DMS 273 treated with DMSO at 0.1 percent for 48 hours (cell line): Measurements from ENCODE around the gene PTPRN2.
A peak's percentile ranks its signal among the peaks of the same experiment; 100 is the strongest.

Experiments used
- DNase-seq: peaks from one replicate; lab custom pipeline; 2025; lab: John Stamatoyannopoulos, UW

PTPRN2 gene

GRCh38 chr7:157690833-157691585, 896.6 kb downstream of the PTPRN2 start:
- DNase-seq = peak; percentile 79

DNA sequence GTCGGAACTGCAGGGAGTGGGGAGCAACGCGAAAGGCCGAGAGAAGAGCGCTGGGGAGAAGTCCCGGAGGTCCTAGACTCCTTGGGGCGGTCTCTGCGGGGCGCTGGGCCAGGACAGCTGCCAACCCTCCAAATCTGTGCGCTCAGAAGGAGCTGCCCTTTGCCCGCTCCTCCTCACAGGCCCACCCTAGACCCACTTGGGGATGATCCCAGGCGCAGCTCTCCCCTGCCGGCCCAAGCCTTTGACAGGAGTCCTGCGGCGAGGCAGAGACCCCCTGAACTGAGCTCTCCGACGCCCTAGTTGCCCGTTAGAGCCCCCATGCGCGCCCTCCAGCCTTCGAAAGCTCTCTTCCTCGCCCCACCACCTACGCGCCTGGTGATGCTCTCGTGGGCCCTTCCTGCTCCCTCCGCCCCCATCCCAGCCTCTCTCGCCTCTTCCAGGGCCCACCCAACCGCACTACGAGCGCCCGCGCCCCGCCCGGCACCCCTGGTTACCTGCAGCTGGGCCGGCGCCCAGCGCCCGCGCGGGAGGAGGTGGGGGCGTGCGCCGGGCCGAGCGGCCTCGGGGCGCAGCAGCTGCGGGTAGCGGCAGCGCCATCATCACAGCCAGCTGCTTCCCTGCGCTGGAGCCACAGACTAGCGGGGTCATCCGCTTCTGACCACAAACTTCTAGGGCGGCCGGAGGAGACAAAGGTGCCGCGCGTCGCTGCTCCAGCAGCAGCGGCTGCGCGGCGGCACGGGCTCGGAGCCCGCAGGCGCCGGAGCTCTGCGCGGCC, 897.4 kb downstream of the PTPRN2 start:
- no peak for DNase-seq

GRCh38 chr7:157689269-157690057, 898.2 kb downstream of the PTPRN2 start:
- DNase-seq = no peak

DNA sequence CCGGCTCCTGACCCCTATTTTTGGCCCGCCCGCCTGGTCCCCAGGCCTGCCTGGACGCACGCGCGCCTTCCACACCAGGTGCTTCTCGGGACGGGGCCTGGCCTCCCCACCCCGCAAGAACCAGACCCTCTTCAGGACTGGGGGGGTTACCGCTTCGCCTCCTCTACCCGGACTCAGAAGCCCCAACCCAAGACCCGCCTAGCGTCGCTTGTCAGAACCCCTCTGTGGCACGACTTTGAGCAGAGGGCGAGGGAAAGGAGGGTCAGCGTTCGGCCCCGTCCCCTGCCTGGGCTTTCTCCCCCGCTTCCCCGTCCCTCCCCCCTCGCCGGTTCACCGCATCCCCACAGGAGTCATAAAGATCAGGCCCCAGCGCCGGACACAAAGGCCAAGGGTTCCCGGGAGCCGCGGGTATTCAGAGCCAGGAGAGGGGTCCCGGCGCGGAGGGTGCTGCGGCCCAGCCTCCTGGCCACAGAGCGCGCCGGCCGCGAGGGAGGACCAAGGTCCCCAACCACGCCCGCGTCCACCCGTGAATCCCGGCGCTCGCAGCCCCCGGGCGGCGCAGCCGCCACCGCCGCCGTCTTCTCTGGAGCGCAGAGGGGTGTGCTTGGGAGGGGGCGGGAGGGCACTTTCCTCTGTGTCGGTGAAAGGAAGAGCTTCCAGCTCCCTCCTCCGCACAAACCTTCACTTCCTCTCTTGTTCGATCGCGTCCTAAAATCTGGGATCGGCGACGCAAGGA, 898.9 kb downstream of the PTPRN2 start:
- DNase-seq = no peak

DNA sequence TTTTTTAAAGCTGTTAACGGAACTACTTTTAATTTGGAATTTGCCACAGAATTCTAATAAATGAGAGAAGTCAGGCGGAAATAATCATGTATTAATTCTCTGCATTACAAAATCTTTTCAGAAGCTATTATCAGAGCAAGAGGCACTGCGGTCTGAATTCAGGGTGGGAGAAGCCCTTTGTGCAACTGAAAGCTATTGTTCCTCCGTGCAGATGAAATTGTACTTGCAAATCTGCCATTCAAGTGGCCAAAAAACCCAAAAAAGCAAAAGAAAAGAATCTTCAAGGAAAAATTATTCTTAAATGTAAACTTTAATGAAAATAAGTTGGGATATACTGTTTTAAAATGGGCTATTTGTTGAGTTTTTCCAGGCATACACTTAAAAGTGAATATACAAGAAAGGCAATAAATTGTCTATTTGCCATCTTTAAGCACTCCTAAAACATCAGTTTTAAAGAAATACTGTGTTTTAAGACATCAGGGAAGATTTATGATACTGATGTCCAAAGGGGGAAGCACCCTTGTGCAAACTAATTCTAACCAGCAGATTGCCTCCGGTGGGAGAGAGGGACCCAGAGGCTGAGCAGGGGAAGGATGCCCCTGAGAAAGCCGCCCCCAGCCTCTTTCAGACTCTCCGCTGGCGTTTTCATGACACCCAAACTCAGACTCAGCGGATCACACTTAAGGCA, 899.6 kb downstream of the PTPRN2 start:
- no peak for DNase-seq

- no peak for DNase-seq
Observed at GRCh38 chr7:157687158-157687557, 900.5 kb downstream of the PTPRN2 start.

DNA sequence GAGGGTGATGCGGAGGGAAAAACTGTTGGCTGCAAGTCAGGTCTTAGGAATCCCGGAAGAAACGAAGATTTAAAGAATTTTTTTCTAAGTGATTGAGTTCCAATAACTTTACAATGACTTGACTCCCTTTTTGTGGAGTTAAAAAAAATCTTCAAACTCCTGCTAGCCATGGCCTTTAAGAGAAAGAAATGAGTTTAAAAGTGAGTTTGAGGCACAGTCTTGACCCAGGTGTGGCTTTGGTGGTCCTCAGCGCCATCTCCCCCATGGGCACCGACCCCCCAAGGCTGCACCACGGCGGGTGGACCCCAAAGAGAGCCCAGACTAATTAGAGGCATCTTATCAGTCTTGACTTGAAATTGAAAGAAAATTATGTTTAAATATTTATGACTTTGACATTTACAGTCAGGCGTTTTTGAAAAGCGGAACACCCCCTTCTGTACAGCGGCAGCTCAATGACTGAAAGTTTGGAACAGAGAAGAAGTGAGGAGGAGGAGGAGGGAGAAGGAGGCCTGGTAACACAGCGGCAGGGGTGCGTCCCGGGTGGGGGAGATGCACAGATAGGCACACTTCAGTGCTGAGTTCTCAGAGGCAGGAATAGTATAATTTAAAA, 901.2 kb downstream of the PTPRN2 start:
- no peak for DNase-seq

GRCh38 chr7:157685430-157686284, 902.0 kb downstream of the PTPRN2 start:
- DNase-seq = no peak

- DNase-seq = no peak
Observed at GRCh38 chr7:157684909-157685429, 902.7 kb downstream of the PTPRN2 start.

DNA sequence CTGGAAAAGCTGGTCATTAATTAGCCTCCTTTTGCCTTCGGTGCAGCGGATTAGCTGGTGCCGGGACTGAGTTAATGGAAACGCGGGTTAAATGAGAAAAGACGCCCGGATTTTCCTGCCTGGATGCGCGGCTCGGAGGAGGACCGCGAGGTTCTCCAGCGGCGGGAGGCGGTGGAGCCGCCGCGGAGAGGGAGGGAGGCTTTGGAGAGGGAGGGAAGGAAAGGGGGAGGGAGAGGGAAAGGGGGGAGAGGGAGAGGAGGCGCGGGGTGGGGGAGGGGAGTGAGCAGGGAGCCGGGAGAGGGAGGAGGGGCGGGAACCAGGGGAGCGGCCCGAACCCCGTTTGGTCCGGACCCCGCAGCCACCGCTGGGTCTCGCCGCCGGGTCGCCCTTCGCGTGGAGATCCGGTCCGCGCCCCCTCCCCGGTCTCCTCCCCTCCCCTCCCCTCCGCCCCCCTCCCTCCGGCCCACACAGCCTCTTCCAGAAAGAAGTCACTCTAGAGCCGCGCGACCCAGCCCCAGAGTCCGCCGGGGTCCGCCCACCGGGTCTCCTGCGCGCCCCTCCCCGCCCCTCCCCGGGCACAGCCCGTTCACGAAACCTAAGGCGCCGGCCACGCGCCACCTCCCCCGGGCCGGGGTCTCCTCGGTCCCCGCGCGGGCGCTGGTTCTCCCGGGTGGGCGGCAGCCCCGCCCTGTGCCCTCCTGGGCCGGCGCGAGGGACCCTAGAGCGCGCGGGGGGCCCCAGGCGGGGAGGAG, 903.3 kb downstream of the PTPRN2 start:
- no peak for DNase-seq

GRCh38 chr7:157683747-157684156, 903.9 kb downstream of the PTPRN2 start:
- DNase-seq = no peak

GRCh38 chr7:157682946-157683746, 904.5 kb downstream of the PTPRN2 start:
- DNase-seq = no peak

GRCh38 chr7:157682064-157682945, 905.3 kb downstream of the PTPRN2 start:
- DNase-seq = no peak

DNA sequence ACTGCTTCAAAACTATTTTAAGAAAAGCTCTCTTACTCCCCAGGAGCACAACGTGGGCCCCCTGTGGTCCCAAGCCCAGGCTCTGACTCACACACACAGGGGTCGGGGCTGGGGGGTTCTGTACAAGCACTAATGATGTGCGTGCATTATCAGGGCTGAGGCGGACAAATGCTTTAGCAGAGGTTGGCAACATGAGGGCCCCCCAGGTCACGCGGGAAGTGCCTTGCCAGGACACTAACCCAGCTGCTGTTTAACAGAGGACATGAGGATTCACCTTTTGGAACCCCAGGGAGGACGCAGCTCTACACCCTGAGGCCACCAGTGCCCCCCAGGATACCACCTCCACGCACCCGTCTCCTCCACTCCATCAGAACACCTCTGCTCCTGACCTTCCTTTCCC, 908.0 kb downstream of the PTPRN2 start:
- no peak for DNase-seq

- DNase-seq = no peak
Observed at GRCh38 chr7:157678501-157678900, 909.1 kb downstream of the PTPRN2 start.

DNA sequence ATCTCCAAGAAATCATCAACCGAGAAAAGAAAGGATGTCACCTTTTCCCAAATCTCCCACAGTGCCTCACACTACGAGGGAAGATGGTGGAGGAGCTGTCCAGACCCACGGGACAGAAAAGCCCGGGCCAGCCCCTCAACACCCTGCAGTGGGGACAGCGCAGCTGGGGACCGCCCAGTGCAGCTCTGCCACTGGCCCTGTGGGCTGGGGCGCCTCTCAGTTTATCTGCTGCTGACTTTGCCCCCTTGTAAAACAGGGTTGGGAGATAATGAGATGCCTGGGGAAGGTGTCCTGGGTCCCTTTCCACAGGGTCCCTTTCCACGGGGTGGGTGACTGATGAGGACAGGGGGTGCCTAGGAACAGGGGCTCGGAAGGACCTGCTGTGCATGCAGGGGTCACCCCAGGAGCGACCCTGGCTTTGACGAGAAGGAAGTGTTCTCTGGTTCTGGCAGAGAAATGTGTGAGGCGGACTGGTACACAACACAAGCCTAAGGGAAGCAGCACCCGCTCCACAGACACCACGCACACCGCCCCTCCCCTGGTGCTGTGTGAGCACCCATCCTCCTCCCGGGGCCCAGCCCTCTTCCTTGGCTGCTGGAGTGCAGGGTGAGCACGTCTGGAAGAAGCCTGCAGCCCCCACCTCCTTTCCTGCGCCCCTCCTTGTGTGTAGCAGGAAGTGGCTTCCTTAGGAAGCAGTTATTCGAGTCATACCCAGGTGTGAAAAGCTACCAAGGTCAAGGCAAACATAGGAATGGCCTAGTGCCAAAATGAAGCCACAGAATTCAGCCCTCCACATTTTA, 911.0 kb downstream of the PTPRN2 start:
- no peak for DNase-seq
